PFSK-1 (cell line): ENCODE results near the gene OSCP1.

Experiments
- FOXP2 ChIP-seq: optimal IDR thresholded peaks from 2 replicates; pipeline ENCODE3; 2011; ENCODE audit warnings: borderline replicate concordance, control low read depth, inconsistent platforms; ENCODE audit not compliant: insufficient read depth; ENCODE audit errors: extremely low read length, extremely low read depth
- POLR2AphosphoS5 ChIP-seq: IDR thresholded peaks from 2 replicates; pipeline ENCODE4 v1.6.1; 2012; ENCODE audit warnings: low read depth, mild to moderate bottlenecking, control low read depth, low read length, moderate library complexity
- SIN3A ChIP-seq: IDR thresholded peaks from 2 replicates; pipeline ENCODE4 v1.6.1; 2012; ENCODE audit warnings: mild to moderate bottlenecking, low read length, moderate library complexity, borderline replicate concordance; ENCODE audit not compliant: insufficient read depth
- TAF1 ChIP-seq: IDR thresholded peaks from 2 replicates; pipeline ENCODE4 v1.6.1; 2012; ENCODE audit warnings: low read length, control low read depth, borderline replicate concordance; ENCODE audit not compliant: insufficient read depth
- TF ChIP-seq, protein P1 (sequence below), 2 experiments: IDR thresholded peaks; 2 replicates each; pipeline versions ENCODE4 v1.6.1 to v1.8.0; 2011 to 2012; ENCODE audit warnings: low read depth in 2 of 2, low read length in 2 of 2, control low read depth in 1 of 2, inconsistent platforms in 1 of 2, mild to moderate bottlenecking in 1 of 2, moderate library complexity in 1 of 2; ENCODE audit not compliant: insufficient read depth in 1 of 2

The OSCP1 gene

DNA sequence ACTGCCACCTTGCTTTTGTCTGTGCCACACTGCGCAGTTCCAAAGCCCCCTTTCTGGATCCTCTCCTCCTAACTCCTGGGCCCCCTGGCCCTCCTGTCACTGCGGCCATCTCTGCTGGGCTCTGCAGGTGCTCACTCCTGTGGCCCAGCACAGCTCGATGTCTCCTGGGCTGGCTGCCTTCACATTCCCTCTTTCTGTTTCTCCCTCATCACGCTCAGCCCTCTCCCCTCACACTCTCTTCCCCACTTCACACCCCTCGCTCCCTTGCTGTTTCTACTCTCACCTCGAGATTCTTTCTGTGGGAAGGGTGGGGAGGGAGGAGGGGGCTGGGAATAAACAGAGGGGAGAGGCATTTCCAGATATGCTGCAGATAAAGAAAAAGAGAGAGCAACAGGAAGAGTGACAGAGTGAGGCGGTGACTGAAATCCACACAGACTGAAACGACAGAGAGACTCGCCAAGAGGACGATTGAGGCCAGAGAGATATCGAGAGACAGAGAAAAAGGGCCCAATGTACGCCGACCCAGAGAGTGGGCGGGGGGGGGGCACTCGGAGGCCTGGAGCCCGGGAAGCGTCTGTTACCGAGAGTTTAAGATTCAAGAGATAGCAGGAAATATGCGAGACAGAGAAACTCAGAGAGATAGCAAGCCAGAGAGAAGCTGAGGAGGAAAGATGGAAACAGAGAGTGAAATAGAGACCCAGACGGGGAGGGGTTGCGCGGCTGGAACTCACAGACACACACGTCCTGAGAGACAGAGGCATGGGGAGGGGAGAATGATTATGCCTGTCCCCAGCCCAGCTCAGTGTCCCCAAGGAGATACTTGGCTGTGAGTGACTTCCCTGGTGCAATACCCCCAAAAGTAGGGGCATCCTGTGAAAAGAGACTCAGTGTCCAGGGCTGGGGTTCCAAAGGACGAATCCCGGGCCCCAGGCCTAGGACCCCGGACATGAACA is 31.8 kb upstream of the OSCP1 start:
- no peak for TF ChIP-seq SIN3A
- no peak for TF ChIP-seq TAF1
- no peak for TF ChIP-seq FOXP2
- TF ChIP-seq, protein P1, sequence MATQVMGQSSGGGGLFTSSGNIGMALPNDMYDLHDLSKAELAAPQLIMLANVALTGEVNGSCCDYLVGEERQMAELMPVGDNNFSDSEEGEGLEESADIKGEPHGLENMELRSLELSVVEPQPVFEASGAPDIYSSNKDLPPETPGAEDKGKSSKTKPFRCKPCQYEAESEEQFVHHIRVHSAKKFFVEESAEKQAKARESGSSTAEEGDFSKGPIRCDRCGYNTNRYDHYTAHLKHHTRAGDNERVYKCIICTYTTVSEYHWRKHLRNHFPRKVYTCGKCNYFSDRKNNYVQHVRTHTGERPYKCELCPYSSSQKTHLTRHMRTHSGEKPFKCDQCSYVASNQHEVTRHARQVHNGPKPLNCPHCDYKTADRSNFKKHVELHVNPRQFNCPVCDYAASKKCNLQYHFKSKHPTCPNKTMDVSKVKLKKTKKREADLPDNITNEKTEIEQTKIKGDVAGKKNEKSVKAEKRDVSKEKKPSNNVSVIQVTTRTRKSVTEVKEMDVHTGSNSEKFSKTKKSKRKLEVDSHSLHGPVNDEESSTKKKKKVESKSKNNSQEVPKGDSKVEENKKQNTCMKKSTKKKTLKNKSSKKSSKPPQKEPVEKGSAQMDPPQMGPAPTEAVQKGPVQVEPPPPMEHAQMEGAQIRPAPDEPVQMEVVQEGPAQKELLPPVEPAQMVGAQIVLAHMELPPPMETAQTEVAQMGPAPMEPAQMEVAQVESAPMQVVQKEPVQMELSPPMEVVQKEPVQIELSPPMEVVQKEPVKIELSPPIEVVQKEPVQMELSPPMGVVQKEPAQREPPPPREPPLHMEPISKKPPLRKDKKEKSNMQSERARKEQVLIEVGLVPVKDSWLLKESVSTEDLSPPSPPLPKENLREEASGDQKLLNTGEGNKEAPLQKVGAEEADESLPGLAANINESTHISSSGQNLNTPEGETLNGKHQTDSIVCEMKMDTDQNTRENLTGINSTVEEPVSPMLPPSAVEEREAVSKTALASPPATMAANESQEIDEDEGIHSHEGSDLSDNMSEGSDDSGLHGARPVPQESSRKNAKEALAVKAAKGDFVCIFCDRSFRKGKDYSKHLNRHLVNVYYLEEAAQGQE (IDR thresholded peaks at IDR 0.05; ENCODE audit: insufficient read depth in 1 of 2, low read depth in 2 of 2, low read length in 2 of 2), result no peak
- no peak for TF ChIP-seq POLR2AphosphoS5

DNA sequence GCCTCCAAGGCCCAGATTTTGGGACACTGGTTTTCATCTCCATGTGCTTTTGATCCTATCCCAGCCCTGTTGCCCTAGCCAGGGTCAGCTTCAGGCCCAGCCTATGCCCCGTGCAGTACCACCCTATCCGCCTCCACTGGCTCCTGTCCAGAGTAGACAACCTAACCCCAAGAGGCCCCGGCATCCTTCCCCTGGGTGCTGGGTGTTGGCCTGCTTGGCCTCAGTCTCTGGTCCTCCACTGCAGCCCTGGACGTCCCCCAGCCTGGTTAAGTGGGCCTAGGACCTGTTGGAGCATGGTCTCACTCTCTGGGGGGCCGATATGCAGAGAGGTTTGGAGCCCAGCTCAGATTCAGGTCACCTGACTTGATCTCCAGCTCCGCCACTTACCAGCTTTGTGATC is 30.8 kb upstream of the OSCP1 start:
- no peak for TF ChIP-seq POLR2AphosphoS5
- no peak for TF ChIP-seq SIN3A
- TF ChIP-seq TAF1, result no peak
- TF ChIP-seq, protein P1 (IDR thresholded peaks at IDR 0.05; ENCODE audit: insufficient read depth in 1 of 2, low read depth in 2 of 2, low read length in 2 of 2), result no peak
- TF ChIP-seq FOXP2, result no peak

DNA sequence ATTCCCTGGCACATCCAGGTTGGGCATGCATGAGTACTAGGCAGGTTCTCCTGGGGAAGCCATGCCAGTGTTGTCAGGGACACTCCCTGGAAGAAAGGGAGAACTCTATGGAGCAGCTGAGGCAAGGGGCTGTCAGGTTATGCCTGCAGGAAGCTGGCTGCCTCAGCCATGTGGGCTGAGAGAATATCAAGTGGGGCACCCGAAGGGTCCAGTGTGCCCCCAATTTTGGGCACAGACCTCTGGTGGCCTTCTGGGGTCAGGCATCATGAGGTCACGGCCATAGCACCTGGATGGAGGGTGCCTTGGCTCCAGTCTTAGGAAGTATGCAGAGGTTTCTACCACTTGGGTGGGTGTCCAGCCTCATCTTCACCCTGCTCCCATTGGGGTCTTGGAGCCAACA is 29.9 kb upstream of the OSCP1 start:
- TF ChIP-seq SIN3A (no peak), TAF1 (no peak), FOXP2 (no peak), POLR2AphosphoS5 (no peak)
- TF ChIP-seq, protein P1 (IDR thresholded peaks at IDR 0.05; ENCODE audit: insufficient read depth in 1 of 2, low read depth in 2 of 2, low read length in 2 of 2), result no peak

DNA sequence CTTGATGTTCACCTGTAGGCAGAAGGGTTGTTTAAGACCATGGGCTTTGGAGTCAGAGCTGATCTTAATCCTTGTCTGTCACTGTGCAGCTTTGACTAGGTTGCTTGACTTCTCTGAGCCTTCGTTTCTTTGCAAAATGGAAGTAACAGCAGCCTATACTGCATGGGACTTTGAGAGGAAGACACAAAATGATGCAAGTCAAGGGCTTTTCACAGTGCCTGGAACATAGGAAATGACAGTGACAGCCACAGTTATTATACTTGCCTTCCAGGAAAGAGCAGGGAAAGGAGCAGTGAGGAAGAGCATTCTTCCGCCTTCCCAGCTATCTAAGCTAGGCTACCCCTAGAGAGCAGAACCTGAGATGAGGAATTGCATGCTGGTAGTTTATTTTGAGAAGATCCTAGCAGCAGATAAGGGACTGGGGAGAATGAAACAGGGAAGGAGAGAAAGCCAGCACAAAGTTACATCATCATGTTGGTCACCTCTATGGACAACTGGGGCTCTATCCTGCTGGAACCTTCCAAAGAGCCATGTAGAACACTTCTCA is 29.3 kb upstream of the OSCP1 start:
- TF ChIP-seq TAF1, result no peak
- 0 out of 2 replicates have a peak, but pooled peaks have one; percentile 25 for TF ChIP-seq SIN3A

DNA sequence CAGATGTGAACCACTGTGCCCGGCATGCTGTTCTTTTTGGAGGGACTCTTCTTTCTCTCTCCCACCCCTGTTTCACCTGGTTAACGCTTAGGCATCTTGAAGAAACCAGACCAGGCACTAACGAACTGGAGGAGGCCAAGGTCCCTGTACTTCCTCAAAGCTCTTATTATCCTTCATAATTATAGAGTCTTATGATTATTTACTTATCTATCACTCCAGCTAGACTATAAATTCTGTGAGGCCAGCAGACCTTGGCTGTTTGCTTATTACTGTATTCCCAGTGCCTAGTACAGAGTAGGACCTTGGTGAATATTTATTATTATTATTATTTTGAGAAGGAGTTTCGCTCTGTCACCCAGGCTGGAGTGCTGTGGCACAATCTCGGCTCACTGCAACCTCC is 26.7 kb upstream of the OSCP1 start:
- TF ChIP-seq TAF1, result no peak

DNA sequence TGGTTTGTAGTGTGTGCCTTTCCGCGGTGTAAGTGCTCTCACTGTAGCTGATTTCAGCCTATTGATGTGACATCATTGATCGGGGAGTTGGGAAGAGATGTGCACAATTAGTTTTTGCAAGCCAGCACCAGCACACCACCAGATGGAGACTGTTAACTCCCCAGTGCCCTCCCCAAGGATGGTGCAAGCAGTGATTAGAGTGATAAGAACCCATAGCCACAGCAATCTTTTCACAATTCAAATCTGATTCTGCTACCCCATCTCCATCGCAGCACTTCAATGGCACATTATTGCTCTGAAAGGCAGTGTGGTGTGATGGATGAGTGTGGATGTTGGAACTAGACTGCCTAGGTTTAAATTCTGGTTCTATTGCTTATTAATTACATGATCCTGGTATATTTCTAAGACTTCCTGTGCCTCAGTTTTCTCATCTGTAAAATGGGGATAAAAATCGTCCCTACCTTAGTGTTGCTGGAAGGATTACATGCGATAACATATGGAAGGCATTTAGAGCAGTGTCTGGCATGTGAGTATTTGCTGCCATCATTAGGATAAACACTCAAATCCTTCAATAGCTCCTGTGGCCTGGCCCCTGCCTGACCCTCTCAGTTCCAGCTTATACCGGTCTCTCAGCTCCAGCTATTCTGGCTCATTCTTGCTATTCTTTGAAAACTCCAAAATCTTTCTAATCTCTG is 25.8 kb upstream of the OSCP1 start:
- no peak for TF ChIP-seq SIN3A
- TF ChIP-seq TAF1, result no peak
- TF ChIP-seq FOXP2, result no peak
- TF ChIP-seq, protein P1 (IDR thresholded peaks at IDR 0.05; ENCODE audit: insufficient read depth in 1 of 2, low read depth in 2 of 2, low read length in 2 of 2), result no peak
- no peak for TF ChIP-seq POLR2AphosphoS5
